Mesenchymal stem cell (in vitro differentiated cells and primary cell): ENCODE data around the gene RASA3.

Experiments
- DNase-seq: peaks from one replicate; pipeline ENCODE4 v3.0.0-alpha.2; 2013
- H2AFZ ChIP-seq: one replicate; pipeline ENCODE4 v1.6.1; 2013; ENCODE audit warnings: low read depth, mild to moderate bottlenecking, control low read depth, inconsistent platforms, low read length, moderate library complexity
- H2AK5ac ChIP-seq: 2 replicates; pipeline ENCODE4 v1.6.1; 2013; ENCODE audit warnings: low read length, moderate library complexity, mild to moderate bottlenecking, inconsistent platforms; ENCODE audit not compliant: severe bottlenecking
- H2BK120ac ChIP-seq: one replicate; pipeline ENCODE4 v1.6.1; 2013; ENCODE audit warnings: low read depth, mild to moderate bottlenecking, inconsistent platforms, low read length, moderate library complexity
- H2BK12ac ChIP-seq, 2 experiments: one replicate each; pipeline ENCODE4 v1.6.1; 2013; ENCODE audit warnings: inconsistent platforms in 2 of 2, low read length in 2 of 2, mild to moderate bottlenecking in 2 of 2, moderate library complexity in 2 of 2, control low read depth in 1 of 2
- H2BK15ac ChIP-seq: one replicate; pipeline ENCODE4 v1.6.1; 2013; ENCODE audit warnings: mild to moderate bottlenecking, low read depth, inconsistent platforms; ENCODE audit not compliant: poor library complexity, severe bottlenecking
- H2BK5ac ChIP-seq: 2 replicates; pipeline ENCODE4 v1.6.1; 2013; ENCODE audit warnings: low read depth, mild to moderate bottlenecking, low read length, control low read depth, inconsistent platforms; ENCODE audit not compliant: poor library complexity, severe bottlenecking
- H3K14ac ChIP-seq, 2 experiments: one replicate each; pipeline ENCODE4 v1.6.1; 2013; ENCODE audit warnings: inconsistent platforms in 2 of 2, low read length in 2 of 2, control low read depth in 1 of 2, mild to moderate bottlenecking in 1 of 2, moderate library complexity in 1 of 2
- H3K18ac ChIP-seq, 2 experiments: one replicate each; pipeline ENCODE4 v1.6.1; 2013; ENCODE audit warnings: inconsistent platforms in 2 of 2, low read length in 2 of 2, control low read depth in 1 of 2, low read depth in 1 of 2, mild to moderate bottlenecking in 1 of 2
- H3K23ac ChIP-seq, 2 experiments: one replicate each; pipeline ENCODE4 v1.6.1; 2013; ENCODE audit warnings: inconsistent platforms in 2 of 2, low read length in 2 of 2, mild to moderate bottlenecking in 2 of 2, moderate library complexity in 2 of 2, control low read depth in 1 of 2
- H3K27ac ChIP-seq: 2 replicates; pipeline ENCODE4 v1.5.1; 2013; ENCODE audit warnings: mild to moderate bottlenecking, moderate library complexity, low read length, control low read depth, inconsistent platforms; ENCODE audit not compliant: poor library complexity, severe bottlenecking
- H3K27me3 ChIP-seq, 2 experiments: 2 replicates each; pipeline versions ENCODE4 v1.6.1 to v1.7.0; 2013; ENCODE audit warnings: low read length in 2 of 2, mild to moderate bottlenecking in 2 of 2, moderate library complexity in 2 of 2, control low read depth in 1 of 2, inconsistent platforms in 1 of 2; ENCODE audit not compliant: control insufficient read depth in 1 of 2, insufficient read depth in 1 of 2
- H3K36me3 ChIP-seq, 2 experiments: 2 replicates each; pipeline versions ENCODE4 v1.6.1 to v1.7.0; 2013; ENCODE audit warnings: low read length in 2 of 2, control low read depth in 1 of 2, inconsistent platforms in 1 of 2, low read depth in 1 of 2, mild to moderate bottlenecking in 1 of 2; ENCODE audit not compliant: insufficient read depth in 2 of 2, control insufficient read depth in 1 of 2
- H3K4ac ChIP-seq, 2 experiments: one replicate each; pipeline ENCODE4 v1.6.1; 2013; ENCODE audit warnings: inconsistent platforms in 2 of 2, low read length in 2 of 2, mild to moderate bottlenecking in 2 of 2, moderate library complexity in 2 of 2, control low read depth in 1 of 2, low read depth in 1 of 2
- H3K4me1 ChIP-seq: 2 replicates; pipeline ENCODE4 v1.6.1; 2013; ENCODE audit warnings: low read depth, low read length, control low read depth; ENCODE audit not compliant: control insufficient read depth, insufficient read depth
- H3K4me2 ChIP-seq: 2 replicates; pipeline ENCODE4 v1.6.1; 2013; ENCODE audit warnings: low read length, mild to moderate bottlenecking, inconsistent platforms; ENCODE audit not compliant: poor library complexity, severe bottlenecking
- H3K4me3 ChIP-seq, 2 experiments: 2 replicates each; pipeline versions ENCODE4 v1.5.1 to v1.7.0; 2013; ENCODE audit warnings: low read length in 2 of 2, mild to moderate bottlenecking in 2 of 2, control low read depth in 1 of 2, low read depth in 1 of 2; ENCODE audit not compliant: insufficient read depth in 1 of 2
- H3K79me1 ChIP-seq: replicated peaks from 2 replicates; pipeline ENCODE4 v1.6.1; 2013; ENCODE audit warnings: mild to moderate bottlenecking, control low read depth, low read length, inconsistent platforms; ENCODE audit not compliant: poor library complexity, severe bottlenecking
- H3K9ac ChIP-seq: 2 replicates; pipeline ENCODE4 v1.7.0; 2013; ENCODE audit warnings: mild to moderate bottlenecking, low read length, moderate library complexity
- H3K9me3 ChIP-seq: 2 replicates; pipeline ENCODE4 v1.7.0; 2013; ENCODE audit warnings: mild to moderate bottlenecking, low read length; ENCODE audit not compliant: control insufficient read depth
- H4K8ac ChIP-seq: one replicate; pipeline ENCODE4 v1.6.1; 2013; ENCODE audit warnings: inconsistent platforms, mild to moderate bottlenecking, low read length, moderate library complexity
- H4K91ac ChIP-seq: one replicate; pipeline ENCODE4 v1.6.1; 2013; ENCODE audit warnings: mild to moderate bottlenecking, low read length, inconsistent platforms
- WGBS: methylation state at CpG from one replicate; pipeline ENCODE4 v1.1.7; 2013; ENCODE audit warnings: mixed read lengths; 5-methylcytosine and 5-hydroxymethylcytosine counted together

RASA3 gene

GRCh38 chr13:114024603-114025404 is 107.6 kb downstream of the RASA3 start:
- Histone ChIP-seq H2BK15ac (no peak overlapping the region), H2BK5ac (no peak overlapping the region), H3K27me3 (no peaks in the 10 kb centered on the region), H3K36me3 (peaks cover 76 to 79% of the 10 kb centered on the region in 2 experiments), H3K79me1 (peaks cover 15% of the 10 kb centered on the region), H3K4me2 (no peak overlapping the region), H3K14ac (no peak overlapping the region), H4K8ac (no peak overlapping the region), H4K91ac (no peak overlapping the region), H2BK12ac (no peak overlapping the region), H3K4me1 (peaks cover 53% of the 10 kb centered on the region), H3K4ac (no peak overlapping the region), H2AFZ (no peak overlapping the region), H3K9ac (peak overlapping the region; percentile 78), H2AK5ac (peak overlapping the region; percentile 87), H3K27ac (peak overlapping the region; percentile 69), H3K23ac (no peak overlapping the region), H3K4me3 (no peak overlapping the region), H3K18ac (no peak overlapping the region), H3K9me3 (no peaks in the 10 kb centered on the region), H2BK120ac (no peak overlapping the region)
- DNase-seq: no peak
- WGBS: 90% methylated on average over 35 of the region's 35 CpGs

- Histone ChIP-seq H3K27me3 (no peaks in the 10 kb centered on the region), H3K36me3 (peaks cover 78 to 82% of the 10 kb centered on the region in 2 experiments), H2BK12ac (no peak overlapping the region), H3K14ac (no peak overlapping the region), H3K79me1 (peaks cover 20% of the 10 kb centered on the region), H3K4me3 (no peak overlapping the region), H3K4ac (no peak overlapping the region), H3K23ac (no peak overlapping the region), H2AFZ (no peak overlapping the region), H3K4me2 (no peak overlapping the region), H3K4me1 (peaks cover 51% of the 10 kb centered on the region), H4K91ac (no peak overlapping the region), H3K9me3 (no peaks in the 10 kb centered on the region), H3K27ac (no peak overlapping the region), H2BK15ac (no peak overlapping the region), H4K8ac (no peak overlapping the region), H3K18ac (no peak overlapping the region), H3K9ac (no peak overlapping the region), H2BK120ac (no peak overlapping the region), H2AK5ac (peak overlapping the region; percentile 87), H2BK5ac (no peak overlapping the region)
- WGBS: 98% methylated on average over 34 of the region's 35 CpGs
- DNase-seq: no peak
These were observed 108.5 kb downstream of the RASA3 start for GRCh38 chr13:114023716-114024602.

GRCh38 chr13:114022876-114023275 is 109.5 kb downstream of the RASA3 start:
- Histone ChIP-seq H3K9ac (no peak overlapping the region), H3K4ac (no peak overlapping the region), H2AK5ac (no peak overlapping the region), H3K14ac (no peak overlapping the region), H2AFZ (no peak overlapping the region), H3K9me3 (no peaks in the 10 kb centered on the region), H2BK12ac (no peak overlapping the region), H4K91ac (no peak overlapping the region), H2BK120ac (no peak overlapping the region), H2BK15ac (no peak overlapping the region), H4K8ac (no peak overlapping the region), H3K4me2 (no peak overlapping the region), H3K4me1 (peaks cover 45% of the 10 kb centered on the region), H3K79me1 (peaks cover 27% of the 10 kb centered on the region), H3K36me3 (peaks cover 82 to 86% of the 10 kb centered on the region in 2 experiments), H3K18ac (no peak overlapping the region), H3K27me3 (no peaks in the 10 kb centered on the region), H3K4me3 (no peak overlapping the region), H3K27ac (no peak overlapping the region), H3K23ac (no peak overlapping the region), H2BK5ac (no peak overlapping the region)
- WGBS: 96% methylated on average over 10 of the region's 12 CpGs
- DNase-seq: no peak

- H3K79me1 ChIP-seq: peaks cover 29% of the 10 kb centered on the region
- no peak overlapping the region for H2BK120ac ChIP-seq
- H3K9me3 ChIP-seq: no peaks in the 10 kb centered on the region
- no peak overlapping the region for H2BK15ac ChIP-seq
- H3K4me1 ChIP-seq: peaks cover 42% of the 10 kb centered on the region
- H3K9ac ChIP-seq: no peak overlapping the region
- peaks cover 85 to 89% of the 10 kb centered on the region in 2 experiments for H3K36me3 ChIP-seq
- H3K4me3 ChIP-seq: no peak overlapping the region
- no peak overlapping the region for H3K18ac ChIP-seq
- peak overlapping the region; percentile 72 for H4K91ac ChIP-seq
- H3K27me3 ChIP-seq: no peaks in the 10 kb centered on the region
- H2AFZ ChIP-seq: no peak overlapping the region
- H3K14ac ChIP-seq: no peak overlapping the region
- no peak overlapping the region for H2BK12ac ChIP-seq
- H2BK5ac ChIP-seq: no peak overlapping the region
- no peak overlapping the region for H4K8ac ChIP-seq
- no peak overlapping the region for H3K4me2 ChIP-seq
- 95% methylated on average over 9 of the region's 9 CpGs for WGBS
- no peak for DNase-seq
- H3K23ac ChIP-seq: no peak overlapping the region
- H3K27ac ChIP-seq: no peak overlapping the region
- peak overlapping the region; percentile 17 for H2AK5ac ChIP-seq
- no peak overlapping the region for H3K4ac ChIP-seq
These were observed 110.1 kb downstream of the RASA3 start for GRCh38 chr13:114022309-114022669.
